HK-2 (cell line): Measurements from ENCODE around the gene TRMT1.

ENCODE experiments used
- DNase-seq: peaks from one replicate; pipeline ENCODE4 v3.0.0-alpha.2; 2018; ENCODE audit not compliant: unreplicated experiment

Gene TRMT1

GRCh38 chr19:13090511-13091231 lies 25.9 kb downstream of the TRMT1 start:
- no peak for DNase-seq

- DNase-seq, result no peak
Observed at GRCh38 chr19:13089857-13090507, 26.6 kb downstream of the TRMT1 start.

GRCh38 chr19:13089139-13089856 lies 27.2 kb downstream of the TRMT1 start:
- DNase-seq, result no peak

GRCh38 chr19:13087795-13088537 lies 28.6 kb downstream of the TRMT1 start:
- no peak for DNase-seq

- DNase-seq, result no peak
Observed at GRCh38 chr19:13087295-13087694, 29.2 kb downstream of the TRMT1 start.

- no peak for DNase-seq
Observed at GRCh38 chr19:13086341-13086740, 30.2 kb downstream of the TRMT1 start.

- DNase-seq, result no peak
Observed at GRCh38 chr19:13085666-13086065, 30.9 kb downstream of the TRMT1 start.

GRCh38 chr19:13083627-13084026 lies 32.9 kb downstream of the TRMT1 start:
- DNase-seq, result no peak

- no peak for DNase-seq
Observed at GRCh38 chr19:13083008-13083404, 33.5 kb downstream of the TRMT1 start.

GRCh38 chr19:13082192-13083007 lies 34.1 kb downstream of the TRMT1 start:
- no peak for DNase-seq

- DNase-seq, result no peak
Observed at GRCh38 chr19:13079542-13079986, 37.0 kb downstream of the TRMT1 start.

- no peak for DNase-seq
Observed at GRCh38 chr19:13078897-13079541, 37.5 kb downstream of the TRMT1 start.

GRCh38 chr19:13078381-13078780 lies 38.2 kb downstream of the TRMT1 start:
- DNase-seq, result no peak

GRCh38 chr19:13077240-13077639 lies 39.3 kb downstream of the TRMT1 start:
- no peak for DNase-seq

GRCh38 chr19:13076787-13077186 lies 39.8 kb downstream of the TRMT1 start:
- DNase-seq, result no peak

- no peak for DNase-seq
Observed at GRCh38 chr19:13076320-13076719, 40.2 kb downstream of the TRMT1 start.

GRCh38 chr19:13074378-13074777 lies 42.2 kb downstream of the TRMT1 start:
- no peak for DNase-seq

GRCh38 chr19:13073263-13073662 lies 43.3 kb downstream of the TRMT1 start:
- DNase-seq, result no peak

GRCh38 chr19:13072188-13072908 lies 44.2 kb downstream of the TRMT1 start:
- DNase-seq, result no peak
